Mesothelial cell of epicardium (in vitro differentiated cells): ENCODE results near the gene PHAF1. TPM values are rescaled to one million over a fixed set of nuclear protein-coding genes. Genes with fewer than 3 reads are reported as not detected.
"Not testable (repeated sequence)": the region's sequence is repeated elsewhere in the genome, so short reads cannot be mapped to it uniquely, and the experiment has no call there.

ENCODE experiments used
- DNase-seq, 2 experiments: peaks; one replicate each; pipeline ENCODE4 v3.0.0; 2021; ENCODE audit warnings: low spot score in 2 of 2; ENCODE audit not compliant: unreplicated experiment in 2 of 2
- H3K27ac Mint-ChIP-seq: 2 replicates; pipeline ENCODE4 v1.8.0; 2021; ENCODE audit warnings: mixed read lengths
- H3K27me3 Mint-ChIP-seq: 2 replicates; pipeline ENCODE4 v1.8.0; 2021; ENCODE audit warnings: low read depth, mixed read lengths
- H3K36me3 Mint-ChIP-seq: 2 replicates; pipeline ENCODE4 v1.8.0; 2021; ENCODE audit warnings: mixed read lengths
- H3K4me1 Mint-ChIP-seq: 2 replicates; pipeline ENCODE4 v1.8.0; 2021; ENCODE audit warnings: mixed read lengths
- H3K4me3 Mint-ChIP-seq: 2 replicates; pipeline ENCODE4 v1.8.0; 2021; ENCODE audit warnings: mild to moderate bottlenecking, moderate library complexity, mixed read lengths
- H3K9me3 Mint-ChIP-seq: 2 replicates; pipeline ENCODE4 v1.8.0; 2021; ENCODE audit warnings: mixed read lengths
- CTCF ChIP-seq: fragments of 200-600 bp; sonication (generic); IDR thresholded peaks from one replicate; pipeline ENCODE4 v1.5.0; 2021; ENCODE audit warnings: antibody characterized with exemption; ENCODE audit not compliant: unreplicated experiment
- total RNA-seq: library from RNA; stranded (reverse); gene quantifications from 3 replicates; pipeline ENCODE4 v1.2.1, GENCODE V29; 2021

The PHAF1 gene
- total RNA-seq, 1 donor from 2014 or later = 20.9 TPM

DNA sequence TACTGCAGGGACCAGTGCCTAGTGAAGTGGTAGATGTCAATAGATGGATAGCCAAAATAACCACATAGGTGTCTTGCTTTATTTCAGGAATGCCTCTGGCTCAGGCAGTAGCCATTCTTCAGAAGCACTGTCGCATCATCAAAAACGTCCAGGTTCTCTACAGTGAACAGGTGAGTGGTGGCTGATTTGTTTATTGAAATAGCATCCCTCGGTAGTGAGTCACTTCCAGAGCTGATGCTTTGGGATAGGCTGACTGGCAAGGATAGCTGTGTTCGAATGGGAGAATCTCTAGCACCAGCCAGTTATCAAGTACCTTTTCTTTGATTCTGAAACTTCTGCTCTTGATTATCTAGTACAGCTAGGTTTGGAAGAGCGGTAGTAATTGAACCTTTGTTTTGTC is 10.3 kb downstream of the PHAF1 start:
- Mint-ChIP-seq H3K9me3 (no peaks in the 10 kb centered on the region), H3K4me3 (no peak overlapping the region), H3K36me3 (peaks cover 9% of the 10 kb centered on the region), H3K4me1 (no peaks in the 10 kb centered on the region), H3K27ac (no peak overlapping the region), H3K27me3 (no peaks in the 10 kb centered on the region)
- no peak for TF ChIP-seq CTCF
- DNase-seq = no peak

DNA sequence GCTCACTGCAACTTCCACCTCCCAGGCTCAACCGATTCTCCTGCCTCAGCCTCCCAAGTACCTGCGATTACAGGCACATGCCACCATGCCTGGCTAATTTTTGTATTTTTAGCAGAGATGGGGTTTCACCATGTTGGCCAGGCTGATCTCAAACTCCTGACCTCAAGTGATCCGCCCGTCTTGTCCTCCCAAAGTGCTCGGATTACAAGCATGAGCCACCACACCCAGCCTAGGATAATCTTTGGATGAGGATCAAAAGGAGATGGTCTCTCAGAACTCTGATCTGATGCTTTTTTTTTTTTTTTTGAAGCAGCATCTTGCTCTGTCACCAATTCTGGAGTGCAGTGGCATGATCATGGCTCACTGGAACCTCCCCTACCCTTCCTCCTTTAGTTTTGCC is 13.1 kb downstream of the PHAF1 start:
- not testable (repeated sequence) for H3K27ac Mint-ChIP-seq, H3K4me1 Mint-ChIP-seq, H3K27me3 Mint-ChIP-seq, H3K4me3 Mint-ChIP-seq, H3K9me3 Mint-ChIP-seq, DNase-seq
- peaks cover 17% of the 10 kb centered on the region for H3K36me3 Mint-ChIP-seq

DNA sequence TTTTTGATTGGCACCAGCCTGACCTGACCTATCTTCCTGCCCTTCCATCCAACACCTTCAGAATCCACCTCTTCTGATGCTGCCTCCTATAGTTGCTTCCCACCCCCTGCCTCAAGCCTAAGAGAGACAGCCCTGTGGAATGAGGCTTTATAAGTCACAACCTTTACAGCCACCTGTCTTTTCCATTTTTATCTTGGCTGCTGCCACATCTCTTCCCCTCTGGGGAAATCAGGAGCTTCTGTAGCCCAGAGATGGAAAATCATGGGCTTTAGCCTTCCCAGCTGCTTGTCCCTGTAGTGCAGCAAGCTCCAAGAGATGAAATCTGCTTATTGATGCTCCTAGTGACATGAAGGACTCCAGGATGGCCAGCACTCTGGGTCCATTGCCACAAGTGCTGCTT is 18.7 kb downstream of the PHAF1 start:
- Mint-ChIP-seq H3K27ac (no peak overlapping the region), H3K4me3 (no peak overlapping the region), H3K4me1 (no peaks in the 10 kb centered on the region), H3K9me3 (no peaks in the 10 kb centered on the region), H3K36me3 (peaks cover 29% of the 10 kb centered on the region), H3K27me3 (no peaks in the 10 kb centered on the region)
- no peak for DNase-seq
- no peak for TF ChIP-seq CTCF

DNA sequence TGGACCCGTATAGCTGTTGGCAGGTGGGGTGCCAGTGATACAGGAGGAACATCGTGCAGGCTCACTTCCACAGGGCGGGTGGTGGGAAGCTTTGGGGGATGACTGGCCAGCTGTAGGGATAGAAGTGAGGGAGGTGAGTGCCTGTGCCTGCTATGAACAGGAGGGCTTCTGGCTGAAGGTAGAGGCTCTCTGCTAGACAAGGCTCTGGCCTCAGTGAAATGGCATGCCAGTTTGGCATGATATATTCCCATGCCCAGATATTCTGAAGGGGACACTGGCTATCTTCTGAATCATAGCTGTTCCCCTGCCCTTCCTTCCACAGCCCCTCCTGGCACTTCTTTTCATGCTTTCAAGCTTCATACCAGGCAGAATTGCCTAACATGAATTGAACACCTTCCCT is 19.1 kb downstream of the PHAF1 start:
- no peak for TF ChIP-seq CTCF
- Mint-ChIP-seq H3K4me3 (no peak overlapping the region), H3K27me3 (no peaks in the 10 kb centered on the region), H3K36me3 (peaks cover 25% of the 10 kb centered on the region), H3K27ac (no peak overlapping the region), H3K4me1 (no peaks in the 10 kb centered on the region), H3K9me3 (no peaks in the 10 kb centered on the region)
- DNase-seq = no peak

GRCh38 chr16:67129422-67129821 is 19.7 kb downstream of the PHAF1 start:
- Mint-ChIP-seq H3K4me1 (no peaks in the 10 kb centered on the region), H3K27ac (no peak overlapping the region), H3K36me3 (peaks cover 28% of the 10 kb centered on the region), H3K9me3 (no peaks in the 10 kb centered on the region), H3K27me3 (no peaks in the 10 kb centered on the region), H3K4me3 (no peak overlapping the region)
- TF ChIP-seq CTCF = no peak
- DNase-seq = no peak

DNA sequence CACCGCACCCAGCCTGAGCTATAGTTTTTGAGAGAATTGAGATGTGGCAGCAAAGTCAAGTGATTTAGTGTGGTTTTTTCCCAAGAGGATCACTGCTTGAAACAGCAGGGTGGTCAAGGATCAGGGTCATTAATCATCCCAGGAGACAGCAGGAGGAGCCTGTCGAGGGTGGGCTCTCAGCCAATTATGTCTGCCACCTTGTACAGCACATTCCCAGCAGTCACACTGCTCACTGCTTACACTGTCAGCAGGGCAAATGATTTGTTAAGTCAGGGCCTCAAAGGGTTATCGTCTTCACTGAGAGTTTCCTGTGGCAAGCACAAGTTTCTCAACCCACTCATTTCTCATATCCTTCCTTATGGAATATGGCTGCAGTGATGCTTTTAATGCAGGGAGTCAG is 27.9 kb downstream of the PHAF1 start:
- TF ChIP-seq CTCF = no peak
- no peak overlapping the region for H3K4me3 Mint-ChIP-seq
- H3K4me1 Mint-ChIP-seq = no peaks in the 10 kb centered on the region
- no peaks in the 10 kb centered on the region for H3K9me3 Mint-ChIP-seq
- H3K27me3 Mint-ChIP-seq = no peaks in the 10 kb centered on the region
- no peak for DNase-seq
- no peak overlapping the region for H3K27ac Mint-ChIP-seq
- H3K36me3 Mint-ChIP-seq = peaks cover 38% of the 10 kb centered on the region
